Measurements from ENCODE around the gene LRRC74B.

The LRRC74B gene

GRCh38 chr22:21104126-21104691, 58.5 kb downstream of the LRRC74B start:
- no peak for DNase-seq (ENCODE audit: low read depth)

- DNase-seq (ENCODE audit: low read depth): no peak
These were observed 59.5 kb downstream of the LRRC74B start for GRCh38 chr22:21105294-21105693.

DNA sequence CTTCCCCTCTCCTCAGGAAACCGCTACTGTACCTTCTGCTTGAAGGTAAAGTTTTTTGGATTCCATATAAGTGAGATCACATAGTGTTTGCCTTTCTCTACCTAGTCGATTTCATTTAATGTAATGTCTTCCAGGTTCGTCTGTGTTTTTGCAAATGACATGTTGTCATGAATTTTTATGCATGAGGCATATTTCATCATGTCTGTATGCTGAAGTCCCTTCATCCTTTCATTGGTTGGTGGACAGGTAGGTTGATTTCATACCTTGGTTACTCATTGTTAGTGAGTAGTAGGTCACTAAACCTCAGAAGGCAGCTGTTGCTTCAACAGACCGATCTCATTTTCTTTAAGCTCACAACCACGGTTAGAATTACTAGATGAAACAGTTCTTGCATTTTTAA, 60.3 kb downstream of the LRRC74B start:
- no peak for DNase-seq (ENCODE audit: low read depth)

DNA sequence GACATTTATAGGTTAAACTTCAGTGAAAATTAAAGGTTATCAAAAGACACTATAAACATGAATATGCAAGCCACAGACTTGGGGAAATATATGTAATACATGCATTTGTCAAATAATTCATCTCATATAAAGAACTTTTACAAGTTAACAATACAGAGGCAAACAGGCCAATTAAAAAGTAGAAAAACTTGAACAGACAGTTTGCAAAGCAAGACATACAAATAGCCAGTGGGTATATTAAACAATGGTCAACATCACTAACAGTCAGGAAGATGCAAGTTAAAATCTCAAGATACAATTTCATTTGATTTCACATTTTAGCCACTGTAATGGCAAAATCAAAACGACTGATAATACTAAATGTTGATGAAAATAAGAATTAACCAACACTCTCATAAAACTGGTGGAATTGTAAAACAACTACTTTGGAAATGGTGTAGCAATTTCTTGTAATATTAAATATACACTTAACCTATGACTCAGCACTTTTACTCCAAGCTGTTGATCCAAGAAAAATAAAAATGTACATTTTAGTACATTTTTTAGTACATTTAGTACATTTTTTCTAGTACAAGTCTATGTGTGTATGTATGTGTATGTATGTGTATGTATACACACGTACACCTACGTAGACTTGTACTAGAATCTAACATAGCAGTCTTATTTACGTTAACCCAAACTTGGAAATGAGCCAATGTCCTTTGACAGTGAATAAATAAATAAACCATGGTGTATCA, 62.8 kb downstream of the LRRC74B start:
- DNase-seq (ENCODE audit: low read depth): no peak
